Measurements from ENCODE around the gene TRAPPC2B.
A peak's percentile ranks its signal among the peaks of the same experiment; 100 is the strongest.

Gene TRAPPC2B

DNA sequence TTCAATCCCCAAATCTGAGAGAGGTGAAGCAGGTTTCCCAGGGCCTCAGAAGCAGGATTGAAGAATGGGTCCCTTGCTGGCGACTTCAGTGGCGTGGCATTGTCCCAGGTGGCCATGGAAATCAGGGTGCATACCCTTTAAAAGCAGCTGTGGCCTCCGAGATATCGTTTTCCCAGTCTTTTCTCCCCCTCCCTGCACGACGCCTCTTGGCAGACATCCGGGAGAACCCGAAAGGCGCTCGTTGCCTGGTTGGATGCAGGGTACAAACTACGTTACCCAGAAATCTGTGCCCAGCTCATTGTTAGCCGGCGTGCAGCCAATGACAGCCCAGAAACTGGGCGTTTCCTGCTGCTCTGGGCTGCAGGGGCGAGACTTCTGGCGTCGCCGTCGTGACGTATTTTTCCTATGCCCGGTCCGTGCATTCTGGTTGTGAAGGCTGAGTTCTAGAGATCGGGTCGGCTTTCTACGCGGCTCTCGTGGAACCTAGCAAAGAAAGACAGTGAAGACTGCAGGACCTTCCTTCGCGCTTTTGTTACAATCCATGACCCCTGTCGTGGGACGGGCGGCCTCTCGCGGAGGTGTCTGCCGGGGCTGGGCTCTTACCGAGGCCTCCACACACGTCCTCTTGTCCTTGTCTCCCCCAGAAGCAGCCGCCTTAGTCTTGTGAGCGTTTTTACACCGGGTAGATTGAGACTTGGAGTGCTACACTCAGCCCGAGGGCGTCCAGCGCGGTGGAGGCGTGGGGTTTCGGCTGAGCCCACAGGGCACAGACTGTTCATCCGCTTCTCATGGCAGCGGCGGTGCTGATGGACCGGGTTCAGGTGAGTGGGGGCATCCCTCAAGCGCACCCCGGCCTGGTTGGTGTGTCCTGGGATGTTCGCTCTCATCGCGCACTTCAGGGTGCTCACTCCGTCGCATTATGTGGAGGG is 12.2 kb upstream of the TRAPPC2B start, which contains the start of gene ZNF304:
Gene ZNF304, plus strand, starts transcription at position 395 of the 929 bp plus-strand sequence. Its CDS starts 394 bp downstream, at position 789.
- DNase-seq (ENCODE audit: low read depth): peak; percentile 96
- peak within 1 kb of the TSS; percentile 99 for H3K4me3 ChIP-seq (replicated peaks; ENCODE audit: low read depth, low read length)
- TF ChIP-seq, protein P1, sequence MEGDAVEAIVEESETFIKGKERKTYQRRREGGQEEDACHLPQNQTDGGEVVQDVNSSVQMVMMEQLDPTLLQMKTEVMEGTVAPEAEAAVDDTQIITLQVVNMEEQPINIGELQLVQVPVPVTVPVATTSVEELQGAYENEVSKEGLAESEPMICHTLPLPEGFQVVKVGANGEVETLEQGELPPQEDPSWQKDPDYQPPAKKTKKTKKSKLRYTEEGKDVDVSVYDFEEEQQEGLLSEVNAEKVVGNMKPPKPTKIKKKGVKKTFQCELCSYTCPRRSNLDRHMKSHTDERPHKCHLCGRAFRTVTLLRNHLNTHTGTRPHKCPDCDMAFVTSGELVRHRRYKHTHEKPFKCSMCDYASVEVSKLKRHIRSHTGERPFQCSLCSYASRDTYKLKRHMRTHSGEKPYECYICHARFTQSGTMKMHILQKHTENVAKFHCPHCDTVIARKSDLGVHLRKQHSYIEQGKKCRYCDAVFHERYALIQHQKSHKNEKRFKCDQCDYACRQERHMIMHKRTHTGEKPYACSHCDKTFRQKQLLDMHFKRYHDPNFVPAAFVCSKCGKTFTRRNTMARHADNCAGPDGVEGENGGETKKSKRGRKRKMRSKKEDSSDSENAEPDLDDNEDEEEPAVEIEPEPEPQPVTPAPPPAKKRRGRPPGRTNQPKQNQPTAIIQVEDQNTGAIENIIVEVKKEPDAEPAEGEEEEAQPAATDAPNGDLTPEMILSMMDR (IDR thresholded peaks at IDR 0.05; ENCODE audit: low read length, missing control alignments): no peak

- no peak for DNase-seq (ENCODE audit: low read depth)
- H3K4me3 ChIP-seq (replicated peaks; ENCODE audit: low read depth, low read length): peak overlapping the region; percentile 99
- TF ChIP-seq, protein P1 (IDR thresholded peaks at IDR 0.05; ENCODE audit: low read length, missing control alignments): no peak
These were observed 11.5 kb upstream of the TRAPPC2B start for GRCh38 chr19:57351867-57352266.

- H3K4me3 ChIP-seq (replicated peaks; ENCODE audit: low read depth, low read length): no peak overlapping the region
- DNase-seq (ENCODE audit: low read depth): no peak
- TF ChIP-seq, protein P1 (IDR thresholded peaks at IDR 0.05; ENCODE audit: low read length, missing control alignments): no peak
These were observed 7.4 kb upstream of the TRAPPC2B start for GRCh38 chr19:57355916-57356315.

- TF ChIP-seq, protein P1 (IDR thresholded peaks at IDR 0.05; ENCODE audit: low read length, missing control alignments): no peak
- DNase-seq (ENCODE audit: low read depth): no peak
- H3K4me3 ChIP-seq (replicated peaks; ENCODE audit: low read depth, low read length): no peak overlapping the region
These were observed 5.9 kb upstream of the TRAPPC2B start for GRCh38 chr19:57357406-57357805.

- no peak overlapping the region for H3K4me3 ChIP-seq (replicated peaks; ENCODE audit: low read depth, low read length)
- no peak for DNase-seq (ENCODE audit: low read depth)
- TF ChIP-seq, protein P1 (IDR thresholded peaks at IDR 0.05; ENCODE audit: low read length, missing control alignments): no peak
These were observed 4.1 kb upstream of the TRAPPC2B start for GRCh38 chr19:57359300-57359699.

GRCh38 chr19:57362419-57362818 is 932 bp upstream of the TRAPPC2B start:
- TF ChIP-seq, protein P1 (IDR thresholded peaks at IDR 0.05; ENCODE audit: low read length, missing control alignments): no peak
- no peak for DNase-seq (ENCODE audit: low read depth)
- peak overlapping the region; percentile 91 for H3K4me3 ChIP-seq (replicated peaks; ENCODE audit: low read depth, low read length)

All from fibroblast of pulmonary artery (primary cell).